ENCODE results near the gene GAB3.

Gene GAB3

DNA sequence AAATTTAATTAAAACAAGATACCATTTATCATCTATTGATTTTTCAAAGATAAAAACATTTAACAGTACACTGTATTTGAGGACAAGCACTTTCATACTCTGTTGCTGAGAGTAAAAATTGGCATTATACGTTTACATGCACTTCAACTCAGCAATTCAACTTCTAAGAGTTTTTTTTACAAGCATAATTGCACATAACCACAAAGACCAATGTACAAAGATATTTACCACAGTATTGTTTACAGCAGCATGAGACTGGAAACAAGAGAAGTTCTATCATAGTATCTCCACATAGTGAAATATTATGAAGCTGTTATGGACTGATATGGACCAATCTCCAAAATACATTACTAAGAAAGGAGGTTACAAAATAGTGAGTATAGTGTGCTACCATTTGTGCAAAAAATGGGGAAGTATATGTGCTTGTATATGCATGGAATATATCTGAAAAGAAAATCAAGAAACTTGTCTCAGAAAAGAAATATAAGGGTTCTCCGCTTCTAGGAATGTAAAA is 10.9 kb downstream of the GAB3 start:
- TF ChIP-seq ISL1 (CRISPR knock-in tag; IDR thresholded peaks at IDR 0.05): no peak
- no peak for TF ChIP-seq ZFP30 (CRISPR knock-in tag; IDR thresholded peaks at IDR 0.05)
- TF ChIP-seq, protein P1, sequence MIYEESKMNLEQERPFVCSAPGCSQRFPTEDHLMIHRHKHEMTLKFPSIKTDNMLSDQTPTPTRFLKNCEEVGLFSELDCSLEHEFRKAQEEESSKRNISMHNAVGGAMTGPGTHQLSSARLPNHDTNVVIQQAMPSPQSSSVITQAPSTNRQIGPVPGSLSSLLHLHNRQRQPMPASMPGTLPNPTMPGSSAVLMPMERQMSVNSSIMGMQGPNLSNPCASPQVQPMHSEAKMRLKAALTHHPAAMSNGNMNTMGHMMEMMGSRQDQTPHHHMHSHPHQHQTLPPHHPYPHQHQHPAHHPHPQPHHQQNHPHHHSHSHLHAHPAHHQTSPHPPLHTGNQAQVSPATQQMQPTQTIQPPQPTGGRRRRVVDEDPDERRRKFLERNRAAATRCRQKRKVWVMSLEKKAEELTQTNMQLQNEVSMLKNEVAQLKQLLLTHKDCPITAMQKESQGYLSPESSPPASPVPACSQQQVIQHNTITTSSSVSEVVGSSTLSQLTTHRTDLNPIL (CRISPR knock-in tag; IDR thresholded peaks at IDR 0.05; ENCODE audit: low read depth): no peak
- TF ChIP-seq, protein P2, sequence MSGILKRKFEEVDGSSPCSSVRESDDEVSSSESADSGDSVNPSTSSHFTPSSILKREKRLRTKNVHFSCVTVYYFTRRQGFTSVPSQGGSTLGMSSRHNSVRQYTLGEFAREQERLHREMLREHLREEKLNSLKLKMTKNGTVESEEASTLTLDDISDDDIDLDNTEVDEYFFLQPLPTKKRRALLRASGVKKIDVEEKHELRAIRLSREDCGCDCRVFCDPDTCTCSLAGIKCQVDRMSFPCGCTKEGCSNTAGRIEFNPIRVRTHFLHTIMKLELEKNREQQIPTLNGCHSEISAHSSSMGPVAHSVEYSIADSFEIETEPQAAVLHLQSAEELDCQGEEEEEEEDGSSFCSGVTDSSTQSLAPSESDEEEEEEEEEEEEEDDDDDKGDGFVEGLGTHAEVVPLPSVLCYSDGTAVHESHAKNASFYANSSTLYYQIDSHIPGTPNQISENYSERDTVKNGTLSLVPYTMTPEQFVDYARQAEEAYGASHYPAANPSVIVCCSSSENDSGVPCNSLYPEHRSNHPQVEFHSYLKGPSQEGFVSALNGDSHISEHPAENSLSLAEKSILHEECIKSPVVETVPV (CRISPR knock-in tag; IDR thresholded peaks at IDR 0.05): no peak
- no peak for TF ChIP-seq TOX (CRISPR knock-in tag; IDR thresholded peaks at IDR 0.05; ENCODE audit: borderline replicate concordance)
- no peak for TF ChIP-seq SNAI2 (CRISPR knock-in tag; IDR thresholded peaks at IDR 0.05)
- TF ChIP-seq, protein P3, sequence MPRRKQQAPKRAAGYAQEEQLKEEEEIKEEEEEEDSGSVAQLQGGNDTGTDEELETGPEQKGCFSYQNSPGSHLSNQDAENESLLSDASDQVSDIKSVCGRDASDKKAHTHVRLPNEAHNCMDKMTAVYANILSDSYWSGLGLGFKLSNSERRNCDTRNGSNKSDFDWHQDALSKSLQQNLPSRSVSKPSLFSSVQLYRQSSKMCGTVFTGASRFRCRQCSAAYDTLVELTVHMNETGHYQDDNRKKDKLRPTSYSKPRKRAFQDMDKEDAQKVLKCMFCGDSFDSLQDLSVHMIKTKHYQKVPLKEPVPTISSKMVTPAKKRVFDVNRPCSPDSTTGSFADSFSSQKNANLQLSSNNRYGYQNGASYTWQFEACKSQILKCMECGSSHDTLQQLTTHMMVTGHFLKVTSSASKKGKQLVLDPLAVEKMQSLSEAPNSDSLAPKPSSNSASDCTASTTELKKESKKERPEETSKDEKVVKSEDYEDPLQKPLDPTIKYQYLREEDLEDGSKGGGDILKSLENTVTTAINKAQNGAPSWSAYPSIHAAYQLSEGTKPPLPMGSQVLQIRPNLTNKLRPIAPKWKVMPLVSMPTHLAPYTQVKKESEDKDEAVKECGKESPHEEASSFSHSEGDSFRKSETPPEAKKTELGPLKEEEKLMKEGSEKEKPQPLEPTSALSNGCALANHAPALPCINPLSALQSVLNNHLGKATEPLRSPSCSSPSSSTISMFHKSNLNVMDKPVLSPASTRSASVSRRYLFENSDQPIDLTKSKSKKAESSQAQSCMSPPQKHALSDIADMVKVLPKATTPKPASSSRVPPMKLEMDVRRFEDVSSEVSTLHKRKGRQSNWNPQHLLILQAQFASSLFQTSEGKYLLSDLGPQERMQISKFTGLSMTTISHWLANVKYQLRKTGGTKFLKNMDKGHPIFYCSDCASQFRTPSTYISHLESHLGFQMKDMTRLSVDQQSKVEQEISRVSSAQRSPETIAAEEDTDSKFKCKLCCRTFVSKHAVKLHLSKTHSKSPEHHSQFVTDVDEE (CRISPR knock-in tag; IDR thresholded peaks at IDR 0.05): no peak
- no peak for TF ChIP-seq ZC3H10 (CRISPR knock-in tag; IDR thresholded peaks at IDR 0.05)
- no peak for TF ChIP-seq ARNTL (CRISPR knock-in tag; IDR thresholded peaks at IDR 0.05; ENCODE audit: borderline replicate concordance, low read depth)
- TF ChIP-seq PPARA (CRISPR knock-in tag; IDR thresholded peaks at IDR 0.05; ENCODE audit: borderline replicate concordance): no peak
- TF ChIP-seq ZFP3 (CRISPR knock-in tag; IDR thresholded peaks at IDR 0.05): no peak
- TF ChIP-seq BACH2 (CRISPR knock-in tag; IDR thresholded peaks at IDR 0.05; ENCODE audit: borderline replicate concordance): no peak
- TF ChIP-seq RARB (CRISPR knock-in tag; IDR thresholded peaks at IDR 0.05): no peak
- no peak for ATAC-seq

DNA sequence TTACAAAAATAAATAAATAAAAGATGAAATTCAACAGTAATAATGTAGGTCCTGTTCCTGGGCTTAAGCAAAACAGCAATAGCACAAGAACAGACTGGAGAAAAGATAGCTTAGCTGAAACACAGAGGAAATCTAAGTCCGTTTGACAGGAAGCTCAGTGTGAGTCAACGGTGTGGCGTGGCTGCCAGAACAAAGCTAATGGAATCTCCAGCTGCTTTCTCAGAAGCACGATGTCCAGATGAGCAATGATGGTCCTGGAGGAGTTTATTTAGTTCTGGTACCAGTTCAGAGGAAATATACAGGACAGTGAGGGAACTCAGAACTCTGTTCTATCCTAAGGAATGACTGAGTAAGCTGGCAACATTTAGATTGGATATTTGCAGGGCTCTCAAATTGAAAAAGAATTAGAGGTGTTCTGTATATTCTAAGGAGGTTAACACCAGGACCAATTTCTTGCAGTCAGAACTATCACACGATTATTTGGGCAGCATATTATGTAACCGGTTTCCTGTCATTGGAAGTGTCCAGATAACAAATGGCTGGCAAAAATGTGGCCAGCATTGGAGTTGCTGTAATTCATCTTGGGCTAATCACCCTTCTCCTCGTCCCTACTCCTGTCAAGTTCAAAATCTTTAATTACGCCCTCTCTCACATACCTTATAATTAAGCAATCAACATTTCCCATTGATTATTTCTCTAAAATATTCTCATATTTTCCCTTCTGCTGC is 12.7 kb downstream of the GAB3 start:
- peak; percentile 82 for ATAC-seq
- no peak for TF ChIP-seq ZNF8 (CRISPR knock-in tag; IDR thresholded peaks at IDR 0.05)
- no peak for TF ChIP-seq CSDC2 (CRISPR knock-in tag; IDR thresholded peaks at IDR 0.05)
- no peak for TF ChIP-seq ZC3H10 (CRISPR knock-in tag; IDR thresholded peaks at IDR 0.05)
- TF ChIP-seq, protein P1 (CRISPR knock-in tag; IDR thresholded peaks at IDR 0.05; ENCODE audit: low read depth): no peak
- TF ChIP-seq SNAI2 (CRISPR knock-in tag; IDR thresholded peaks at IDR 0.05): no peak
- no peak for TF ChIP-seq TCF4 (CRISPR knock-in tag; IDR thresholded peaks at IDR 0.05; ENCODE audit: borderline replicate concordance)
- no peak for TF ChIP-seq ZNF565 (CRISPR knock-in tag; conservative IDR thresholded peaks at IDR 0.05; ENCODE audit: low read depth)
- no peak for TF ChIP-seq ARNTL (CRISPR knock-in tag; IDR thresholded peaks at IDR 0.05; ENCODE audit: borderline replicate concordance, low read depth)
- TF ChIP-seq, protein P4, sequence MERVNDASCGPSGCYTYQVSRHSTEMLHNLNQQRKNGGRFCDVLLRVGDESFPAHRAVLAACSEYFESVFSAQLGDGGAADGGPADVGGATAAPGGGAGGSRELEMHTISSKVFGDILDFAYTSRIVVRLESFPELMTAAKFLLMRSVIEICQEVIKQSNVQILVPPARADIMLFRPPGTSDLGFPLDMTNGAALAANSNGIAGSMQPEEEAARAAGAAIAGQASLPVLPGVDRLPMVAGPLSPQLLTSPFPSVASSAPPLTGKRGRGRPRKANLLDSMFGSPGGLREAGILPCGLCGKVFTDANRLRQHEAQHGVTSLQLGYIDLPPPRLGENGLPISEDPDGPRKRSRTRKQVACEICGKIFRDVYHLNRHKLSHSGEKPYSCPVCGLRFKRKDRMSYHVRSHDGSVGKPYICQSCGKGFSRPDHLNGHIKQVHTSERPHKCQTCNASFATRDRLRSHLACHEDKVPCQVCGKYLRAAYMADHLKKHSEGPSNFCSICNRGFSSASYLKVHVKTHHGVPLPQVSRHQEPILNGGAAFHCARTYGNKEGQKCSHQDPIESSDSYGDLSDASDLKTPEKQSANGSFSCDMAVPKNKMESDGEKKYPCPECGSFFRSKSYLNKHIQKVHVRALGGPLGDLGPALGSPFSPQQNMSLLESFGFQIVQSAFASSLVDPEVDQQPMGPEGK (CRISPR knock-in tag; IDR thresholded peaks at IDR 0.05; ENCODE audit: borderline replicate concordance): no peak
- TF ChIP-seq ESRRG (CRISPR knock-in tag; IDR thresholded peaks at IDR 0.05): no peak
- no peak for TF ChIP-seq RARB (CRISPR knock-in tag; IDR thresholded peaks at IDR 0.05)
- TF ChIP-seq ISL1 (CRISPR knock-in tag; IDR thresholded peaks at IDR 0.05): no peak

DNA sequence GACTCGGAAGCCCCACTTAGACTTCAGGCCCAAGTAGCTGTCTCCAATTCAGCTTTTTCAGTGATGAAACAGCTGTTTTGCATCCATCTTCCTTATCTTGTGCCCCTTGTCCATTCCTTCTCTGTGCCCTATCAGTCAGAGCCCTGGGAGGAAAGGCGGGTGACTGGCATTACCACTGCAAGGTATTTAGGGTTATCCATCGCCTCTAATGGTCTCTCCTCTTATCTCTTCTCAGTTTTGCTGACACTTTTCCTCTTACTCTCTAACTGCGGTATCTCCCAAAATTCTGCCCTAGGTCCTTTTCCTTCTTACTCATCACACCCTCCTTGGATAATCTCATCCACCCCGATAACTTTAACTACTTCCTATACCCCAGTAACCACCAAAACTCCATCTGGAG is 13.7 kb downstream of the GAB3 start:
- no peak for TF ChIP-seq TCF4 (CRISPR knock-in tag; IDR thresholded peaks at IDR 0.05; ENCODE audit: borderline replicate concordance)

More for the DNA sequence above, 13.7 kb downstream of the GAB3 start:
- ATAC-seq: no peak
